BLaER1 treated with 17β-estradiol and CSF1 and Interleukin-3, amounts not matched to agents 10 nM and 100 nM (cell line): ENCODE measurements around the gene MAML2.
"Not testable (repeated sequence)": the region's sequence is repeated elsewhere in the genome, so short reads cannot be mapped to it uniquely, and the experiment has no call there.

Experiments
- H3K27ac ChIP-seq, 11 experiments: shearing (Covaris generic); formaldehyde crosslinking; 2 replicates each; pipeline ENCODE4 v1.8.1; 2022
- H3K27me3 ChIP-seq, 11 experiments: shearing (Covaris generic); formaldehyde crosslinking; 2 replicates each; pipeline ENCODE4 v1.8.1; 2022
- H3K36me3 ChIP-seq, 11 experiments: shearing (Covaris generic); formaldehyde crosslinking; 2 replicates each; pipeline ENCODE4 v1.8.1; 2022
- H3K4me1 ChIP-seq, 10 experiments: shearing (Covaris generic); formaldehyde crosslinking; 2 replicates each; pipeline ENCODE4 v1.8.1; 2022
- H3K4me2 ChIP-seq, 11 experiments: shearing (Covaris generic); formaldehyde crosslinking; 2 replicates each; pipeline ENCODE4 v1.8.1; 2022
- H3K4me3 ChIP-seq, 10 experiments: shearing (Covaris generic); formaldehyde crosslinking; 2 replicates each; pipeline ENCODE4 v1.8.1; 2022
- H3K9ac ChIP-seq, 11 experiments: shearing (Covaris generic); formaldehyde crosslinking; 2 replicates each; pipeline ENCODE4 v1.8.1; 2022
- H3K9me3 ChIP-seq, 11 experiments: shearing (Covaris generic); formaldehyde crosslinking; replicated peaks in 1 of 11; 2 replicates each; pipeline ENCODE4 v1.8.1; 2022
- H4K20me1 ChIP-seq, 11 experiments: shearing (Covaris generic); formaldehyde crosslinking; 2 replicates each; pipeline ENCODE4 v1.8.1; 2022
- Cebpa-rat ChIP-seq, 11 experiments: shearing (Covaris generic); IDR thresholded peaks; 2 replicates each; pipeline ENCODE4 v1.8.1; 2022

MAML2 gene

GRCh38 chr11:96185220-96185768, 157.7 kb downstream of the MAML2 start:
- H3K4me3 ChIP-seq = no peak overlapping the region
- H3K9me3 ChIP-seq = no peaks in the 10 kb centered on the region
- H3K4me2 ChIP-seq = peak overlapping the region; percentile 42 to 87 (median 69)
- peak overlapping the region in 5 of 11 experiments; percentile 15 to 46 (median 43); a peak in 5 of 22 replicates for H3K9ac ChIP-seq
- H3K27ac ChIP-seq = peak overlapping the region in 7 of 11 experiments; percentile 18 to 46 (median 36); a peak in 11 of 22 replicates
- H4K20me1 ChIP-seq = no peaks in the 10 kb centered on the region
- no peaks in the 10 kb centered on the region for H3K36me3 ChIP-seq
- TF ChIP-seq Cebpa-rat (IDR thresholded peaks at IDR 0.05) = no peak
- peaks cover 51 to 75% (median 58%) of the 10 kb centered on the region in 10 experiments for H3K4me1 ChIP-seq
- H3K27me3 ChIP-seq = no peaks in the 10 kb centered on the region

GRCh38 chr11:96180937-96181336, 162.1 kb downstream of the MAML2 start:
- not testable (repeated sequence) for H3K4me3 ChIP-seq, H3K27ac ChIP-seq, H3K27me3 ChIP-seq, H3K9me3 ChIP-seq, H3K4me2 ChIP-seq, H4K20me1 ChIP-seq, H3K9ac ChIP-seq
- Histone ChIP-seq H3K4me1 (peaks cover 24 to 63% (median 31%) of the 10 kb centered on the region in 10 experiments), H3K36me3 (peaks cover 0 to 30% (median 0%) of the 10 kb centered on the region in 11 experiments; a peak in 3 of 22 replicates)

- Histone ChIP-seq H3K27me3 (no peaks in the 10 kb centered on the region), H4K20me1 (0 out of 22 replicates have a peak, but pooled peaks cover 0 to 4% (median 0%) of the 10 kb centered on the region in 11 experiments), H3K27ac (no peak overlapping the region), H3K4me2 (peak overlapping the region in 2 of 11 experiments; percentile 30 to 31; a peak in 3 of 22 replicates), H3K36me3 (peaks cover 0 to 36% (median 0%) of the 10 kb centered on the region in 11 experiments; a peak in 3 of 22 replicates), H3K4me1 (peaks cover 18 to 63% (median 25%) of the 10 kb centered on the region in 10 experiments), H3K9me3 (no peaks in the 10 kb centered on the region), H3K4me3 (no peak overlapping the region), H3K9ac (no peak overlapping the region)
- TF ChIP-seq Cebpa-rat (IDR thresholded peaks at IDR 0.05) = no peak
Observed at GRCh38 chr11:96180341-96180740, 162.7 kb downstream of the MAML2 start.

- Histone ChIP-seq H3K27me3 (no peaks in the 10 kb centered on the region), H3K9ac (no peak overlapping the region), H3K36me3 (peaks cover 0 to 37% (median 0%) of the 10 kb centered on the region in 11 experiments; a peak in 4 of 22 replicates), H3K9me3 (0 out of 22 replicates have a peak, but pooled peaks cover 0 to 3% (median 0%) of the 10 kb centered on the region in 11 experiments), H3K4me2 (peak overlapping the region in 2 of 11 experiments; percentile 30 to 31; a peak in 4 of 22 replicates), H3K4me1 (peaks cover 14 to 63% (median 20%) of the 10 kb centered on the region in 10 experiments), H3K4me3 (no peak overlapping the region), H3K27ac (no peak overlapping the region), H4K20me1 (0 out of 22 replicates have a peak, but pooled peaks cover 0 to 4% (median 0%) of the 10 kb centered on the region in 11 experiments)
- TF ChIP-seq Cebpa-rat (IDR thresholded peaks at IDR 0.05) = no peak
Observed at GRCh38 chr11:96179905-96180304, 163.1 kb downstream of the MAML2 start.

GRCh38 chr11:96178887-96179279, 164.1 kb downstream of the MAML2 start:
- Histone ChIP-seq H3K4me1 (peaks cover 8 to 63% (median 18%) of the 10 kb centered on the region in 10 experiments; a peak in 19 of 20 replicates), H3K4me2 (peak overlapping the region in 4 of 11 experiments; percentile 63 to 69 (median 64); a peak in 9 of 22 replicates), H3K4me3 (no peak overlapping the region), H3K9me3 (peaks cover 0 to 13% (median 0%) of the 10 kb centered on the region in 11 experiments; a peak in 7 of 22 replicates), H3K27ac (no peak overlapping the region), H3K36me3 (peaks cover 0 to 37% (median 0%) of the 10 kb centered on the region in 11 experiments; a peak in 4 of 22 replicates), H3K9ac (no peak overlapping the region), H3K27me3 (no peaks in the 10 kb centered on the region), H4K20me1 (0 out of 22 replicates have a peak, but pooled peaks cover 0 to 4% (median 0%) of the 10 kb centered on the region in 11 experiments)
- no peak for TF ChIP-seq Cebpa-rat (IDR thresholded peaks at IDR 0.05)

- no peak for TF ChIP-seq Cebpa-rat (IDR thresholded peaks at IDR 0.05)
- Histone ChIP-seq H3K9ac (no peak overlapping the region; a peak in 1 of 22 replicates), H3K4me3 (no peak overlapping the region), H3K4me1 (peaks cover 14 to 63% (median 20%) of the 10 kb centered on the region in 10 experiments), H3K27ac (peak overlapping the region in 3 of 11 experiments; percentile 8 to 45 (median 38); a peak in 3 of 22 replicates), H3K4me2 (peak overlapping the region; percentile 42 to 69 (median 54)), H3K9me3 (peaks cover 0 to 14% (median 0%) of the 10 kb centered on the region in 11 experiments; a peak in 7 of 22 replicates), H3K36me3 (peaks cover 0 to 37% (median 0%) of the 10 kb centered on the region in 11 experiments; a peak in 4 of 22 replicates), H4K20me1 (0 out of 22 replicates have a peak, but pooled peaks cover 0 to 4% (median 0%) of the 10 kb centered on the region in 11 experiments), H3K27me3 (no peaks in the 10 kb centered on the region)
Observed at GRCh38 chr11:96178049-96178886, 164.7 kb downstream of the MAML2 start.

- Histone ChIP-seq H3K4me2 (no peak overlapping the region), H3K4me3 (no peak overlapping the region), H3K36me3 (peaks cover 0 to 40% (median 0%) of the 10 kb centered on the region in 11 experiments; a peak in 4 of 22 replicates), H3K27ac (no peak overlapping the region), H4K20me1 (0 out of 22 replicates have a peak, but pooled peaks cover 0 to 4% (median 0%) of the 10 kb centered on the region in 11 experiments), H3K9me3 (peaks cover 0 to 22% (median 0%) of the 10 kb centered on the region in 11 experiments; a peak in 8 of 22 replicates), H3K27me3 (no peaks in the 10 kb centered on the region), H3K9ac (no peak overlapping the region), H3K4me1 (peaks cover 21 to 72% (median 26%) of the 10 kb centered on the region in 10 experiments)
- no peak for TF ChIP-seq Cebpa-rat (IDR thresholded peaks at IDR 0.05)
Observed at GRCh38 chr11:96177146-96177545, 165.8 kb downstream of the MAML2 start.

GRCh38 chr11:96173906-96174305, 169.1 kb downstream of the MAML2 start:
- Histone ChIP-seq H3K27ac (peak overlapping the region in 10 of 11 experiments; percentile 29 to 68 (median 50); a peak in 14 of 22 replicates), H3K27me3 (no peaks in the 10 kb centered on the region), H4K20me1 (0 out of 22 replicates have a peak, but pooled peaks cover 0 to 3% (median 0%) of the 10 kb centered on the region in 11 experiments), H3K9me3 (peaks cover 0 to 35% (median 0%) of the 10 kb centered on the region in 11 experiments; a peak in 8 of 22 replicates), H3K36me3 (peaks cover 0 to 44% (median 0%) of the 10 kb centered on the region in 11 experiments; a peak in 6 of 22 replicates), H3K4me1 (peaks cover 21 to 88% (median 32%) of the 10 kb centered on the region in 10 experiments), H3K4me2 (peak overlapping the region; percentile 49 to 77 (median 58)), H3K4me3 (peak overlapping the region in 1 of 10 experiments; percentile 2; a peak in 1 of 20 replicates), H3K9ac (no peak overlapping the region)
- TF ChIP-seq Cebpa-rat (IDR thresholded peaks at IDR 0.05) = no peak
